Left lung (tissue), 10 donors: ENCODE results near the gene ARID5A. TPM values are rescaled to one million over a fixed set of nuclear protein-coding genes. Genes with fewer than 3 reads are reported as not detected.

Experiments used
- ATAC-seq: fragments of 200-7000 bp; cut with Tn5 transposase; one replicate; pipeline ENCODE4 v1.9.1; 2020; ENCODE audit warnings: moderate library complexity
- DNase-seq, 4 donors: peaks; one replicate each; pipeline ENCODE4 v3.0.0-alpha.2; 2013 to 2020
- H3K27ac ChIP-seq, 2 donors: fragments of 200-600 bp; sonication (generic) in 1 of 2; one replicate each; pipeline versions ENCODE4 v1.5.0 to v1.8.0; 2020 to 2021
- H3K27me3 ChIP-seq, 2 donors: fragments of 200-600 bp; sonication (generic) in 1 of 2; one replicate each; pipeline versions ENCODE4 v1.5.0 to v1.8.0; 2020 to 2021
- H3K36me3 ChIP-seq, 2 donors: fragments of 200-600 bp; sonication (generic) in 1 of 2; one replicate each; pipeline versions ENCODE4 v1.5.0 to v1.8.0; 2020 to 2021
- H3K4me1 ChIP-seq, 2 donors: fragments of 200-600 bp; one replicate each; pipeline ENCODE4 v1.8.0; 2021
- H3K4me3 ChIP-seq, 2 donors: fragments of 200-600 bp; sonication (generic) in 1 of 2; one replicate each; pipeline versions ENCODE4 v1.5.0 to v1.8.0; 2020 to 2021; ENCODE audit warnings: mild to moderate bottlenecking in 1 of 2
- H3K9me3 ChIP-seq, 2 donors: fragments of 200-600 bp; sonication (generic) in 1 of 2; one replicate each; pipeline versions ENCODE4 v1.5.0 to v1.8.0; 2020 to 2021
- CTCF ChIP-seq, 2 donors: fragments of 200-600 bp; sonication (generic) in 1 of 2; IDR thresholded peaks; one replicate each; pipeline versions ENCODE4 v1.5.0 to v1.8.0; 2021; ENCODE audit warnings: antibody characterized with exemption in 2 of 2
- intact Hi-C, 2 donors: fragments of 100-400 bp; cut with DNase I; formaldehyde crosslinking; loops; one replicate each; pipeline versions ENCODE4 v1.11.2 to v1.14.2; 2022
- polyA plus RNA-seq, 6 donors: library from polyadenylated mRNA; unstranded; fragments of 120-200 nt; gene quantifications; one replicate each; pipeline ENCODE4 v1.2.1, GENCODE V29; 2013; ENCODE audit not compliant: insufficient read length in 6 of 6
- total RNA-seq, 2 donors: library from RNA; stranded (reverse); fragmentation: NEBNext Ultra II Directional; extraction: Animal tissue kit (Norgen Biotek cat#: 25700); gene quantifications; one replicate each; pipeline ENCODE4 v1.2.1, GENCODE V29; 2021
- donor health status: DM: no; HTN: yes; CAD: no.
- donor health status: DM: no; HTN: no; CAD: no.

The ARID5A gene
- total and polyA plus RNA-seq, 8 donors, result 6.6 to 30.9 (median 7.5) TPM

GRCh38 chr2:96517079-96517478, 19.5 kb upstream of the ARID5A start:
- DNase-seq, result no peak
- H3K36me3 ChIP-seq, result no peaks in the 10 kb centered on the region
- intact Hi-C loops, result no loop called here
- H3K27ac ChIP-seq, result no peak overlapping the region
- no peak for TF ChIP-seq CTCF (IDR thresholded peaks at IDR 0.05)
- peaks cover 0 to 11% of the 10 kb centered on the region in 2 donors for H3K9me3 ChIP-seq
- no peak overlapping the region for H3K4me3 ChIP-seq
- H3K4me1 ChIP-seq, result no peaks in the 10 kb centered on the region
- no peaks in the 10 kb centered on the region for H3K27me3 ChIP-seq
- no peak for ATAC-seq

GRCh38 chr2:96520231-96520630, 16.3 kb upstream of the ARID5A start:
- Histone ChIP-seq H3K27me3 (no peaks in the 10 kb centered on the region), H3K27ac (no peak overlapping the region), H3K9me3 (peaks cover 0 to 11% of the 10 kb centered on the region in 2 donors), H3K4me1 (no peaks in the 10 kb centered on the region), H3K4me3 (no peak overlapping the region), H3K36me3 (no peaks in the 10 kb centered on the region)
- no peak for TF ChIP-seq CTCF (IDR thresholded peaks at IDR 0.05)
- ATAC-seq, result no peak
- no peak for DNase-seq
- intact Hi-C loops, result no loop called here

GRCh38 chr2:96520697-96521096, 15.9 kb upstream of the ARID5A start:
- no peak for ATAC-seq
- Histone ChIP-seq H3K4me1 (no peaks in the 10 kb centered on the region), H3K27ac (no peak overlapping the region), H3K27me3 (no peaks in the 10 kb centered on the region), H3K9me3 (peaks cover 0 to 11% of the 10 kb centered on the region in 2 donors), H3K4me3 (no peak overlapping the region), H3K36me3 (no peaks in the 10 kb centered on the region)
- no peak for DNase-seq
- intact Hi-C loops, result no loop called here
- no peak for TF ChIP-seq CTCF (IDR thresholded peaks at IDR 0.05)

- intact Hi-C loops, result no loop called here
- no peak for ATAC-seq
- Histone ChIP-seq H3K4me1 (no peaks in the 10 kb centered on the region), H3K36me3 (no peaks in the 10 kb centered on the region), H3K4me3 (no peak overlapping the region), H3K9me3 (peaks cover 0 to 11% of the 10 kb centered on the region in 2 donors), H3K27me3 (no peaks in the 10 kb centered on the region), H3K27ac (no peak overlapping the region)
- no peak for TF ChIP-seq CTCF (IDR thresholded peaks at IDR 0.05)
- DNase-seq, result no peak
Observed at GRCh38 chr2:96521219-96521618, 15.3 kb upstream of the ARID5A start.

GRCh38 chr2:96522304-96523203, 14.0 kb upstream of the ARID5A start:
- no peak for ATAC-seq
- no peak for TF ChIP-seq CTCF (IDR thresholded peaks at IDR 0.05)
- Histone ChIP-seq H3K27me3 (no peaks in the 10 kb centered on the region), H3K27ac (no peak overlapping the region), H3K4me3 (no peak overlapping the region), H3K9me3 (no peaks in the 10 kb centered on the region), H3K4me1 (peaks cover 0 to 8% of the 10 kb centered on the region in 2 donors), H3K36me3 (no peaks in the 10 kb centered on the region)
- DNase-seq, result no peak
- intact Hi-C loops, result no loop called here
